HG02763 (cell line): Measurements from ENCODE around the gene TTLL9.

Source experiments
- ATAC-seq: cut with Tn5 transposase; IDR thresholded peaks from one replicate; pipeline ENCODE4 v1.9.1; 2021; ENCODE audit warnings: mild to moderate bottlenecking, moderate library complexity; ENCODE audit not compliant: unreplicated experiment

The TTLL9 gene

DNA sequence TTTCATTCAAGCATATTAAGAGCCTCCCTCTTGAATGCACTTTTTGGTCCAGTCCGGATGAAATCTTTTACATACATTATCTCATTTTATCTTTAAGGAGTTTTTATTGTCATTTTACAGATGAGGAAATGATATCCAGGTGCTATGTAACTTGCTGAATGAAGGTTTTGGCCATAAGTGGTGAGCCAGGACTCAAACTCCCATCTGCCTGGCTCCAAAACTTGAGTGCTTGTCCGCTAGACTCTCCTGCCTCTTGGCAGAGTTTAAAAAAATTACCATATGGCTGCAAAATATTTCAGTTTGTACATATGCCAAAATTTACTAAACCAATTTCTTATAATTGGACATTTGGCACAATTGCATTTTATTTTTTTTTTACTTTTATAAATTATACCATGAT lies 69.2 kb downstream of the TTLL9 start:
- ATAC-seq: no peak

DNA sequence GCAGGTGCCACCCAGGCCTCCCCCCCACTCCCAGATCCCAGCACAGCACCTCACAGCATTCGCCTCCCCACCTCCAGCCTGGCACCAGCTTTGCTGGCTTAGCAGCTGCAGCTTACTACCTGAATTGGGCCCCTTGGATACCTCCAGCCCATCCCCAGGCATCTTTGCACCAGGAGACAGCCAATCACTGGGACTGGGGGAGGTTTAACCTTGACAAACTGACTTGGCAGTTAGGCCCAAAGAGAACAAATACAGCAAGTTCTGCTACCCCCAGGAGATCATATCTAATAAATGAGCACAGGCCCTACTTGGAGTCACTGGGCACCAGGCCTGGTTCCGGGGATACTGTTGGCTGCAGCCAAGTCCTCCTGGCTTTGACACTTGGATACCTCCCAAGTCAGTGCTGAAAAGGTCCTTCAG lies 72.6 kb downstream of the TTLL9 start:
- ATAC-seq: no peak

DNA sequence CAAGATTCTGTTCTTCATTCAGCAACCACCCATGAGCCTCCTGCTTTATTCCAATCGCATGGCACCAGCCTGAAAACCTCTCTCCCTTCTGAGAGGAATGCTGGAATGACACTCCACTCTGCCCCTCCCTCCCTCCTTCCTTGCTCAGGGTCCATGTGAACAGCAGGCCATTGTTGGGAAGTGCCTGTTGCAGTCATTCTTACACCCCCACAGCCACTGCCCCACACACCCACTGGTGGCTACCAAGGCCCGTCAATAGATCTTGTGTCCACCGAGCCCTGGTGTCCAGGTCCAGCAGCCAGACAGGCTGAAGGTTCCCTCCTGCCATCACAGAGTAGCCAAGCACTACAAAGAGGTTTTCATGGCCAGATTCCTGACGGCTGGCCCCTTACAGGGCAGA lies 74.9 kb downstream of the TTLL9 start:
- no peak for ATAC-seq

DNA sequence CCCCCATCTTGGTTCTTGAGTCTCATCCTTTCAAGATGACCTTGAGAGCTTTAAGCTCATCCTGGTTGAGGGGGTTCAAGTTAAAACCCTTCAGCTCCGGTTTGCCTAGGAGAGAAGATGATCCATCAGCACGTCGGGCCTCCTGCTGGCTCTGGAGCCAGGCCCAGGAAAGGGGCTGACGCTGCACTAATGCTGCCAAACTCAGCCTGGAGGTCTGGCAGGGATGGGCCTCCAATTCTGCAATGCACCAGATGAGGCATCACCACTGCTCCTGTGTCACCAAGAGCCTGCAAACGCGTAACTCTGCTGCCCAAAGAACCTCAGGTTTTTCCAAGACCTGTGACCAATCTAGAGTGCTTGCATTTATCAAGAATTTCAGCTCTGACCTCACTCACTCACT lies 75.4 kb downstream of the TTLL9 start:
- no peak for ATAC-seq

DNA sequence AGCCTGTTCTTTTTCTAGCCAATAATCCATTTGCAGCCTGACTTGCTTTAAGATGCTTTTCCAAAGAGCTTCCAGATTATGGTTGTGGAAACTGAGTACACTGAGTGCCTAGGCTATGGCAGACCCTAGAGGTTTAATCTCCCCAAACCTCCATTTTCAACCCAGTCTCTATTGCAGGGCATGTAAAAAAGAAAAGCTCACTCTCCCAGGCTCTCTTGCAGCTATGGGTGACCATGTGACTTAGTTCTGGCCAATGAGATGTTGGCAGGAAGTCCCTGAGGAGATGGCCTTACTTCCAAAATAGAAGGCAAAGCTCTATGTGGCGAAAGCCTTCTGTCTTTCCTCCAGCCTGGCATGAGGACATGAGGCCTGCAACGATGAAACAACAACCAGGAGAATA lies 77.6 kb downstream of the TTLL9 start:
- no peak for ATAC-seq

DNA sequence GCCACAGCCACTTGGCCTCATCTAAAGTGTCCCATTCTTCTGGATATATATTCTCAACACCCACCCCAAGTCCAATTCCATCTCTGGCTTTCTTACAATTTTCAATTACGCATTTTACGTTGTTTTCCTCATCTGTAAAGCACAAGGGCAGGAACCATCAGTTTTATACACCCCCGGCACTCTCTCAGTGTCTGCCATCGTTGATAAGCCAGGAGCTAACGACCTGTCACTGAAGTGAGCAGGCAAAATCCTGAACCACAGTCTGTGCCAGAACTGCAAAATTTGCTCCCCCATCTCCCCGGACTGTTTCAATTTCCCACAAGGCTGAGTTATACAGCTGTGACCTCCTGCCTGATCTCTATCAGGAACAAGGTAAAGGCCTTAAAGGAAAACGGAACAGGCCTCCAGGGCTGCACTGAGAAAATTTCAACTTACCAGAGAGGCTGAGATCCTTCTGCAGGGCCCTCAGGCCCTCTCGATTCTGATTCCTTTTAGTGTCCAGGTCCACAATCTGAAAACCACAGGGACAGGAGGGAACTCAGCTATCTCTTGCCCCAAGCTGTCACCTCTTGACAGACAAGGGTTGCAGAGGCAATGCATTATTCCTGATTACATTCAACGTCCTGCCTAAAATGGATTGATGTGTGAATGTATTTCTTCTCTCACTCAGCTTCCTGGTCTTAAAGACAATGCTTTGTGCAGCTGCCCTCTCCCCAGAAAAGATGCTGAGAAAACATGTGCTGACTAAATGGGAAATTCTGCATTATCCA lies 79.6 kb downstream of the TTLL9 start:
- ATAC-seq: no peak

DNA sequence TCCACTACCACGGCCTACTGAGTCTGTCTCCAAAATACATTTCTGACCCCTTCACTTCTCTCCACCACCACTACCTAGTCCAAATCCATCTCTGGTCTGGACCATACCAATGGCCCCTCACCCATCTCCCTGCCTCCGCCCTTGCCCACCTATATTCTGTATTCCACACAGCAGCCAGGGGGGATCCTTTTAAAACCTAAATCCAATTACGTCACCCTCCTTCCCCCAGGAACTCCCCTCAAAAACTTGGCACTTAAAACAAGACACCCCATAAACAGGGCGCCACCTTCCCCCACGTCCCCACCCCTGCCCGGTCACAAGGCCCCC lies 80.7 kb downstream of the TTLL9 start:
- no peak for ATAC-seq

DNA sequence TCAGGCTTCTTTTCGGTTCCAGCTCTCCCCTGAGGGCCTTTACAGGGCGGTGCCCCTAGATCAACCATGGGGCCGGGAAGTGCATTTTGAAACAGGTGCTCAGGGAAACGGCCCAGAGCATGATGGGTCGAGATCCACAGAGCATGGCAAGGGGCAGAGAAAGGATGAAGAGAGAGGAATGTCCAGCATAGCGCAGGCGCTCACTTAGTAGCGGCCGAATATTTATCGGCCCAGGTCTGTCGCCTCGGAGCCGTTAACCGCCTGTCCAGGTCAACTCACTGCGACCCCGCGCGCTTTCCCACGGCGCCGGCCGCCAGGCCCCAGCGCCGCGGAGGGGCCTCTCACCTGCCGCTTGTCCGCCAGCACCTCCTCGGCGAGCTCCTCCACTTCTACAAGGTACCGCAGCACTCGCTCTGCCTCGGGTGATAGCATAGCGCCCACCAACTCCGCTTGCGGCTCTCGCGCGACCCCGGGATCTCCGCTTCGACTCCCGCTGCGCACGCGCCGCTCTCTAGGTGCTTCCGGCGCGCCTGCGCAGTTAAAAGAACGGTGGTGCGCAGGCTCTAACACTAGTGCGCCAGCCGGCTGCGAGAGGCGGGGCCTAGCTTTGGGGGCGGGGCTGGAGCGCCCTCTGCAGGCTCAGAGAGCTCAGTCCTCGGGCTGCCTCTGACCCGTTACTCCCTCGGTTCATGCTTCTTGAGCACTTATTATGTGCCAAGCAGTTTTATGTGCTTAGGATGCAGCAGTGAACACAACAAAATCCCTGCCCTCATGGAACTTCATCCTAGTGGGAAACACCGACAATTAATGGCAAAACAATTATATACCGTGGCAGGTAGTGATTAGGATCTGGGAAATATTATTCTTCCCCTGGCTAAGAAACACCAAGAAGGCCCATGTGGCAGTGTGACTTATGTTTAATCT lies 81.4 kb downstream of the TTLL9 start, which contains the start of gene PDRG1:
TSS of gene PDRG1 (minus strand) at position 517 of the 924 bp plus-strand sequence. CDS start at position 432, 85 bp downstream.
- peak; percentile 91 for ATAC-seq

DNA sequence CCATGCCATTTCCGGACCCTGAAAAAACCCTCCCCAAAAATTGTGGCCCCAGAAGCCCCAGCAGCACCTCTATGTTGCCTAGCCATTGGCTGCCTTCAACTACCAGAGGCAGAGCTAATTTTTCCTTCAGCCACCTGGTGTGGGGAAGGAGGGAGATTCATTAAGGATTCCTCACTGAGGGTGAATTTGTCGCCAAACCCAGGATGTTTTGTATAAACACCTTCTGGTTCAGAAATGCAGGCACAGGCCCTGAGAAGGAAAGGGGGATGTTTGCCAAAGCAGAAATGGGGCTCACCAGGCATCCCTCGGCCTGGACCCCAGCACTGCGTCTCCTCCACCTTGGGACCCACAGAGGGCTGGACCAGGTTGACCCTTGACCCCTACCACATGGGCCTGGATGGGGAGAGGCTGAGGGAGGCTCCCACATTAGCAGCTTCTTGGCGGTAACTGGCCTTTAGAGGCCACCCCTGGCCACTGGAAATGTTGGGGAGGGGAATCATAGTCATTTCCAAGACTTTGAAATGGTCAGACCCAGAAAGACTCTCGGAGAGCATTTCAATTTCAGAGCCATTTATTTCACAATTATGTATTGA lies 83.2 kb downstream of the TTLL9 start:
- no peak for ATAC-seq

DNA sequence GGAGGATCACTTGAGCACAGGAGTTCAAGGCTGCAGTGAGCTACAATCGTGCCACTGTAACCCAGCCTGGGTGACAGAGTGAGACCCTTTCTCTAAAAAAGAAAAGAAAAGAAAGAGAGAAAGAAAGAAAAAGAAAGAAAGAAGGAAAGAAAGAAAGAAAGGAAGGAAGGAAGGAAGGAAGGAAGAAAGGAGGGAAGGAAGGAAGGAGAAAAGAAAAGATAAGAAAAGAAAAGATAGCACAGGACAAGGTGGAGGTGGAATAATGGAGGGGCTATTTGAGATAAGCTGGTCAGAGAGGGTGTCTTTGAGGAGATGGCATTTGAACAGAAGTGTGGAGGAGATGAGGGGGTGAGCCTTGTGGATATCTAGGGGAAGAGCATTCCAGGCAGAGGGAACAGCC lies 84.1 kb downstream of the TTLL9 start:
- no peak for ATAC-seq

DNA sequence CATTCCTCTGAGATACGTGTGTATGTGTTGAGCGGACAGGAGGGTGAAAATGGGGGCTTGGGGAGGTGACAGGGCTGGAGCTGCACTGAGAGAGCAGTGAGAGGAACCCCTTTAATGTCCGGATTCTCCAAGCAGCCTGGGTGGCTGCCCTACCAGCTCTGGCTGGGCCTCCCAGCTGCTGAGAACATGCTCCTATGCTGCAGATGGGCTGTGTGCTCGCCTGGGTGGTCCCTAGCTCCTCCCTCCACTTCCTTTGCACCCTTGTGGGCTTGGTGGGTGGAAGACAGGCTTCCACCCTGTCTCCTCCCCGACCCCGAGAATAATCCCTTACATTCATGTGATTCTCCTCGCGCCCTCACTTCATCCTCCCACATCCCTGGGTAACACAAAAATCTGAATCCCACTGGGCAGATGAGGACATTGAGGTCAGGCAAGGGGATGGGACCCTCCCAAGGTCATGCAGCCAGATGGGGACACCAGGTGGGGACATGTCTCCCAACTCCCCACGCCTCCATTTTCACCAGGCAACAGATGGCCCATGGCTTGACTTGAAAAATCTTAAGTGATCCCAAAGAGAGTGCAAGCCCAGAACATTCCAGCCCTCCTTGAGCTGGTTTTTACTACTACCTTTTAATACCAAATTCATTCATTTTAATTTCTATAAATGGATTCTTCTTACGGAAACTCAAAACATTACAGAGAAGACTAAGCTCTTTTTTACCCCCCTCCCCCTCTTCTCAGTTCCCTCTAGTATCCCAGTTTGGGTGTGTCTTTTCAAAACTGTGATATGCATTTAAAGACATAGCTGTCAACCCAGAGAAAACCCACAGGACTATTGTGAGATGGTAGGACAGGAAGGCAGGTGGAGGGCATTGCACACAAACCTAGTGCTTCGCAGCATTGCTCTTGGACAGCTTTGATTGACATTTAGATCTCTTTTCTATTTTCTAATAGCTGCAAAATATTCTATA lies 86.4 kb downstream of the TTLL9 start:
- no peak for ATAC-seq

DNA sequence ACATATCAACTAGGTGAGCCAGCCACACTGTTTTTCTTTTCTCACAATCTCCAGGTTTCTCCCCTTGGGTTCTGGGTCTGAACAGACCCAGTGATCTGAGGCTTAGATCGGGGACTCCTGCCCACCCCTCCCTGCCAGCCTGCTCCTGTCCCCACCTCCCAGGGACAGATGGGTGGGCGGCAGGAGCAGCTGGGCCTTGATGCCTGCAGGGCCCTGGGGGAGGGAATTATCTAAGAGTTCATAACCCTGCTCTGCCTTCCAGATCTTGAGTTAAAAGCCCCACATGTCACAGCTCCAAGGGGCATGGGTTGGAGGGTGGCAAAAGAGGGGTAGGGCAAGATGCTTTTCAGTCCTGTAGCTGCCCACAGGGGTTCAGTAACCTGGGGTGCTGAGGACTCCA lies 92.3 kb downstream of the TTLL9 start:
- no peak for ATAC-seq

DNA sequence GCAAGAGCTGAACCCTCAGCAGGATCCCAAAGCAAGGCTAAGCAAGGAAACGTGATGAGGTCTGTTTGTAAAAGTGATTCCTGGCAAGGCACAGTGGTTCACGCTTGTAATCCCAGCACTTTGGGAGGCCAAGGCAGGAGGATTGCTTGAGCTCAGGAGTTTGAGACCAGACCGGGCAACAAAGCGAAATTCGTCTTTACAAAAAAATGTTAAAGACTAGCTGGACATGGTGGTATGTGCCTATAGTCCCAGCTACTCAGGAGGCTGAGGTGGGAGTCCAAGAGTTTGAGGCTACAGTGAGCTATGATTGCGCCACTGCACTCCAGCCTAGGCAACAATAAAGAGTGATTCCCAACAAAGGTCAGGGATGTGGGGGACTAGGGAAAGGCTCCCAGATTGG lies 93.5 kb downstream of the TTLL9 start:
- no peak for ATAC-seq

DNA sequence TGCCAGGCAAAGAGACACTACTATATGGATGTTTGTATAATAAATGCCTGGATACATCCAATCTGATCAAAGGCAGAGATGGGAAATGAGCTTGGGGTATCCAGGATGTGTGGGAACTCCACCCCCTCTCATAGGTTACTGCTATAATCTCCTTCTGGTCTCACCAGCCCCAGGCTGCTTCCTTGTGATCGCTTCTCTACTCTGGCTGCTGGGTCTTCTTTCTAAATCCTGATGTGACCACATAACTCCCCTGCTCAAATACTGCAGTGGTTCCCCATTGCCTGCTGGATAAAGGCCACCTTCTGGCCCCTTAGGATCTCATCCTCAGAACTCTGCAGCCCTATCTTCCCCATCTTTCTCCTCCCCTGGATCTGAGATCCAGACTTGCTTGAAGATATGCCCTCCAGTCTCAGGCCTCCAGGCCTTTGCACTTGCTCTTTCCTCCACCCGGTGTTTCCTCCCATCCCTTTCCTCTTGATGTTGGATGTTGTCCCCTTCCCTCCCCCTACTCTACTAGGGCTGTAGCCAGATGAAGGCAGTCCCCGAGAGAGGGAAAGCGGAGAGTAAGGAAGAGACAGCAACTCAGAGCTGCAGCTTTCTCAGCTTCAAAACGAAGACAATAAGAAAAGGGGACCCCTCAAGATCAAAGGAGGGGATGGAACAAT lies 96.7 kb downstream of the TTLL9 start:
- no peak for ATAC-seq

DNA sequence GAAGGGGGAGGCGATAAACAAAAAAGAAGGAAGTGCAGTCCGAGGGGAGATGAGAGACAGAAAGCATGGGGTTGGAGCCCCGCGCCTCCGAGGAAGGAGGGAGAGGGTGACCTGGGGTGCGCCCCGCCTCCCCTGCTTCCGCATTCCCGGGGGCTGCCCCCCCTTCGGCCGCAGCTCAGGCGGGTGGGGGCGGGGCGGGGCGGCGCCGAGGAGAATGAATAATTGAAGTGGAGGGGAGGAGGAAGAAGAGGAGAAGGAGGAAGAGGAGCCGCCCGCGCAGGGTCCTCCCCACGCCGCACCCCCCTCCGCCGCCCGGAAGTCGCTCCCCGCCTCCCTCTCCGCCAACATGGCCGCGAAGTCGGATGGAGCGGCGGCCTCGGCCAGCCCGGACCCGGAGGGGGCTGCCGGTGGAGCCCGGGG lies 97.4 kb downstream of the TTLL9 start, which contains the start of gene XKR7:
TSS of gene XKR7 (plus strand) at position 322 of the 420 bp plus-strand sequence. CDS start at position 347, 25 bp downstream.
- no peak for ATAC-seq

DNA sequence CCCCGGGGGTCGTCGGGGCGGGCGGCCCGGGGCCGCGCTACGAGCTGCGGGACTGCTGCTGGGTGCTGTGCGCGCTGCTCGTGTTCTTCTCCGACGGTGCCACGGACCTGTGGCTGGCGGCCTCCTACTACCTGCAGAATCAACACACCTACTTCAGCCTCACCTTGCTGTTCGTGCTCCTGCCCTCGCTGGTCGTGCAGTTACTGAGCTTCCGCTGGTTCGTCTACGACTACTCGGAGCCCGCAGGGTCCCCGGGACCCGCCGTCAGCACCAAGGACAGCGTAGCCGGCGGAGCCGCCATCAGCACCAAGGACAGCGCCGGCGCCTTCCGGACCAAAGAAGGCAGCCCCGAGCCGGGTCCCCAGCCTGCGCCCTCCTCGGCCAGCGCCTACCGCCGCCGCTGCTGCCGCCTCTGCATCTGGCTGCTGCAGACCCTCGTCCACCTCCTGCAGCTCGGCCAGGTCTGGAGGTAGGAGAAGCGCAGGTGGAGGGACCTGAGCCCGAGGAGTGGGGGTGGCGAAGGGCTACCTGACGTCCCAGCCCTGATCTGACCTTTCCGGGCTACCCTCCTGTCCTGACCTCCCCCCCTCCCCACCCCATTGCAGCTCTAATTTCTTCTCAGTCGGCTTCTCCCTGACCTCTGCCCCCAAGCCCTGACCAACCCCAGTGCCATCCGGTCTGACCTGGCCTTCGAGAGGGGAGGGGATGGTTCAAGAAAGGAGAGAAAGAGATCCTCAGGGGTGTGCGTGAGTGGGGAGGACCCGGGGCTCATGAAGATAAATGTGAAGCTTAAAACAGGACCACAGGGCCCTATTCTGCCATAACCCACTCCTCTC lies 98.1 kb downstream of the TTLL9 start:
- no peak for ATAC-seq

DNA sequence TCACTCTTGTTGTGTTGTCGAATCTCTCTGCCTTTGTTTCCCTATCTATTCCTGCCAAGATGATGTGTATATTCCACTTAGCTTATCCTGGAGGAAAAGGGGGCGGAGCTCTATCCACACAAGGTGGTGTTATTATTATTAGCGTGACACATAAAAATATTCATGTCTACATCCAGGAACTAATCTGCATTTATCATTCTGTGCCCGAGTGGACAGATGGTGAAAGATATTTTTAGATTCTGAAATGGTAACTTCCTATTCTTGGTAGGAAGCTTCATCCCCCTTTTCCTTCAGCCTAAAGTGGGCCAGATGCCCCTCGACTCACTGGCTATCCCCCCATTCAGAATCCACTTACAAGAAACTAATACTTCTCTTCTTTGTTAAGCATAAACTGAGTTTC lies 99.6 kb downstream of the TTLL9 start:
- no peak for ATAC-seq

DNA sequence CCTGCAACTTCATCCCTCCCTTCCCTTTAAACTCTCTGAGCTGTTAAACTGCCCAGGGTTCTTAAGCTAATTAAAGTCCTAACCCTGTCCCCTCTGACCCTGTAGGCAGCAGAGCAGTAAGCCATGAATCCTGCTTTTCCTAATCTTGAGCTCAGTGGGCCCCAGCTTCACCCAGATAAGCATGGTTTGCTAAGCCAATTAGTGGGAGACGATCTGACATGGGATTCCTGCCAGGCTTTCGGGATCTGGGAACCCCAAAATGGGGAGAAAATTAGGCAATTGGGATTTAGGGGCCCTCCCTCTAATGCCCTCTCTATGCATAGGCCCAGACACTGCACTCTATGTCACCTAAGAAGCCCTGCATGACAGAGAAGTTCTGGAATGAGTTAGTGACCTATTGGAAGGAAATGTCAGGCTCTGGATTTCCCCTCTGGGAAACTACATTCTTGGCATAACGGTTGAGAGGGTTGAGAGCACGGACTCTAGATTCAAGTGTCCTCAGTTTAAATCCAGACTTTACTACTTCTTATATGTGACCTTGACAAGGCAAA lies 102.1 kb downstream of the TTLL9 start:
- no peak for ATAC-seq

DNA sequence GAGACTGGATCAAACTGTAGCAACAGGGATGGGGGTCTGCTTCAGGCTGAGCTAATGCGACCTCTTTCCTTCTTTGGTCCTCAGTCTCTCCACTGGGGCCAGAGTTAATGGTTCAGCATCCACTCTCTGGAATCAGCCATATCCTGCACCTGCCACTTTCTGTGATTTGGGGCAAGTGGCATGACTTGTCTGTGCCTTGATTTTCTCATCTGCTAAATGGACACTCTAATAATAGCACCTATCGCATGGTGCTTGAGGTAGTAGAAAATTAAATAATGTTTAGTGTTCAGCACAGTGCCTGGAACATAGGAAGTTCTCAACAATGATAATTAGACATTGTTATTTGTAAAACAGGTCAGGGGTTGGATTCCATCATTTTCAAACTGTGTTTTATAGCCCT lies 103.9 kb downstream of the TTLL9 start:
- no peak for ATAC-seq
